ENCODE results near the gene PTGR2.
"Not testable (repeated sequence)": the region's sequence is repeated elsewhere in the genome, so short reads cannot be mapped to it uniquely, and the experiment has no call there.

The PTGR2 gene

GRCh38 chr14:73851567-73852382 lies at the start of gene PTGR2:
TSS of gene PTGR2 (plus strand) at chr14:73851831. CDS start at chr14:73858863, 7,032 bp downstream.
- peak; percentile 96 for DNase-seq (ENCODE audit: low read depth in 2 of 2)

- DNase-seq (ENCODE audit: low read depth in 2 of 2) = no peak
These were observed 49.0 kb upstream of the PTGR2 start for GRCh38 chr14:73802431-73803188.

- DNase-seq (ENCODE audit: low read depth in 2 of 2) = no peak
These were observed 47.0 kb upstream of the PTGR2 start for GRCh38 chr14:73804636-73805035.

- DNase-seq (ENCODE audit: low read depth in 2 of 2) = no peak
These were observed 44.2 kb upstream of the PTGR2 start for GRCh38 chr14:73807457-73807856.

GRCh38 chr14:73809391-73809790 lies 42.2 kb upstream of the PTGR2 start:
- no peak for DNase-seq (ENCODE audit: low read depth in 2 of 2)

GRCh38 chr14:73810478-73811163 lies 41.0 kb upstream of the PTGR2 start:
- DNase-seq (ENCODE audit: low read depth in 2 of 2) = no peak

GRCh38 chr14:73811164-73811503 lies 40.5 kb upstream of the PTGR2 start:
- DNase-seq (ENCODE audit: low read depth in 2 of 2) = no peak

- DNase-seq (ENCODE audit: low read depth in 2 of 2) = no peak
These were observed 37.5 kb upstream of the PTGR2 start for GRCh38 chr14:73814153-73814552.

GRCh38 chr14:73815849-73816248 lies 35.8 kb upstream of the PTGR2 start:
- DNase-seq (ENCODE audit: low read depth in 2 of 2) = no peak

- no peak for DNase-seq (ENCODE audit: low read depth in 2 of 2)
These were observed 35.2 kb upstream of the PTGR2 start for GRCh38 chr14:73816393-73816816.

- no peak for DNase-seq (ENCODE audit: low read depth in 2 of 2)
These were observed 34.5 kb upstream of the PTGR2 start for GRCh38 chr14:73817020-73817655.

GRCh38 chr14:73818821-73819220 lies 32.8 kb upstream of the PTGR2 start:
- no peak for DNase-seq (ENCODE audit: low read depth in 2 of 2)

- no peak for DNase-seq (ENCODE audit: low read depth in 2 of 2)
These were observed 31.0 kb upstream of the PTGR2 start for GRCh38 chr14:73820631-73821030.

GRCh38 chr14:73823339-73823885 lies 28.2 kb upstream of the PTGR2 start:
- DNase-seq (ENCODE audit: low read depth in 2 of 2) = no peak

GRCh38 chr14:73824127-73824526 lies 27.5 kb upstream of the PTGR2 start:
- DNase-seq (ENCODE audit: low read depth in 2 of 2) = no peak

GRCh38 chr14:73824536-73824935 lies 27.1 kb upstream of the PTGR2 start:
- no peak for DNase-seq (ENCODE audit: low read depth in 2 of 2)

- DNase-seq (ENCODE audit: low read depth in 2 of 2) = peak; percentile 60 to 65
These were observed 26.0 kb upstream of the PTGR2 start for GRCh38 chr14:73825551-73826188.

GRCh38 chr14:73827190-73827589 lies 24.4 kb upstream of the PTGR2 start:
- DNase-seq (ENCODE audit: low read depth in 2 of 2) = not testable (repeated sequence)

GRCh38 chr14:73829071-73829470 lies 22.6 kb upstream of the PTGR2 start:
- no peak for DNase-seq (ENCODE audit: low read depth in 2 of 2)

- no peak for DNase-seq (ENCODE audit: low read depth in 2 of 2)
These were observed 21.9 kb upstream of the PTGR2 start for GRCh38 chr14:73829526-73830431.

Data from fibroblast of skin of left quadriceps (primary cell).